ENCODE data around the gene HOXD9.

The HOXD9 gene

DNA sequence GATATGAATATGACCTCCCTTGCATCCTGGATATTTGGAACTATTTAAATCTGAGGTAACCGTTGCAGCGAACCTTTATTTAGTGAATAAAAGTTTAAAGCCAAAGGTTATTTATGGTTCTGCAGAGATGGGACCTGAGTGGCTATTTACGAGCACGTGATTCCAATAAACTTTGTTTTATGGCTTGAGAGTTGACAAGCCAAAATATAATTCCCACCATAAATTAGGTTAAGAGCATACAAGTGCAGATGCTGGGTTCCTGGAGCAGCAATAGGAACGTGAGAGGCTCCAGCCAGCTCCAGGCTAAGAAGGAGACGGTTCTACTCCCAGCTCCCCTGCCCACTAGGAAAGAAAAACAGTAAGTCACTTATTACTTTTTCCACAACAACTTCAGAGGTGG lies 23.6 kb downstream of the HOXD9 start:
- Histone ChIP-seq H3K27ac (no peak overlapping the region), H3K4me2 (no peak overlapping the region), H3K27me3 (peaks cover 61% of the 10 kb centered on the region), H3K36me3 (no peaks in the 10 kb centered on the region), H3K9ac (no peak overlapping the region), H3K9me3 (peaks cover 40% of the 10 kb centered on the region), H4K20me1 (no peaks in the 10 kb centered on the region; the same call in 1 of the 2 replicates), H3K4me1 (no peaks in the 10 kb centered on the region), H3K4me3 (no peak overlapping the region)
- no peak for TF ChIP-seq Cebpa-rat (IDR thresholded peaks at IDR 0.05)

DNA sequence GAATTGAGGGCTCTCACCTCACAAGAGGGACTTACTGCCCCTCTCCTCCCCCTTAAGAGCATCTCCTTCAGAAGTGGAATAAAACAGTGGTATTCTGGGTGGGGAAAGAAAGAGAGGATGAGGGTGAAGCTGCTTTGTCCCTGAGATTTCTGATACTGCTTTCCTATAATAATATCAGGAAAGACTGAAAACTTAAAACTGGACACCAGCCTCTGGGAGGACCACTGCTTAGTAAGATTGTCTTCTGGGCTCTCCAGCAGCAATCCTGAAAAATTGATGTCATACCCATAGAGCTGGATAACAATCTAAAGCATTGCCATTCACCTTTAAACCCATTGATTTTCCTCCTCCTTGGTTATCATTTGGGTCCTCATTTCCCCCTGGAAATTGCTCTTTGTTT lies 24.1 kb downstream of the HOXD9 start:
- no peak overlapping the region for H3K4me3 ChIP-seq
- H3K4me1 ChIP-seq: no peaks in the 10 kb centered on the region
- peaks cover 66% of the 10 kb centered on the region for H3K27me3 ChIP-seq
- no peak for TF ChIP-seq Cebpa-rat (IDR thresholded peaks at IDR 0.05)
- peaks cover 45% of the 10 kb centered on the region for H3K9me3 ChIP-seq
- H3K27ac ChIP-seq: no peak overlapping the region
- no peak overlapping the region for H3K4me2 ChIP-seq
- H3K36me3 ChIP-seq: no peaks in the 10 kb centered on the region
- H3K9ac ChIP-seq: no peak overlapping the region
- no peaks in the 10 kb centered on the region; the same call in 1 of the 2 replicates for H4K20me1 ChIP-seq

DNA sequence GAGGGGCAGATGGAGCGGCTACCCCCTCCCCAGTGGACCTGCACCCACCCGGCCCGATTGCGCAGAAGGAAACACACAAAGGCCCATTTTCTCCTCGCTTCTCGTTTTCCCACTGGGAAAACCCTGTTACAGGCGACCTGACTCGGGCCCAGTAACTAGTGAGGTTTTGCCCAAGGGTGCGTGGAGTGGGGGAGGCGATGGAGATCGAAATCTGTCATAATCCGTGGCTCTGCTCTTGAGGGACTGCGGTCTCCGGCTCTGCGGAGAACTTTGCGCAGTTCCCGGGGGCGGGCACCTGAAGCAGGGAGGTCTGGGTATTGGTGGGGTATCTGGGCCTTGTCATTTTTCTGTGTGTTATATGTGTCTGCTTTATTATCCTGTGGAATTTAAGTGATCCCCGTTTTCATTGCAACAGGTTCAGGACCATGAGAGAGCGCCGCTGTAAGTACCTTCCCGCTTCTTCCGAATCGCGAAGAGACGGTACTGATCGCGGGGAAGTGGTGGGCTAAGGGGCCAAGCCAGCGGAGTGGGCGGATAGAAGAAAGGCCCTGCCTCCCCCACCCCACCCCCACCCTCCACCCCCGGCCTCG lies 24.8 kb downstream of the HOXD9 start:
- Histone ChIP-seq H4K20me1 (no peaks in the 10 kb centered on the region; the same call in 1 of the 2 replicates), H3K27ac (no peak overlapping the region), H3K4me1 (no peaks in the 10 kb centered on the region), H3K36me3 (no peaks in the 10 kb centered on the region), H3K27me3 (peaks cover 73% of the 10 kb centered on the region), H3K4me3 (no peak overlapping the region), H3K9ac (no peak overlapping the region), H3K9me3 (peaks cover 50% of the 10 kb centered on the region), H3K4me2 (no peak overlapping the region)
- no peak for TF ChIP-seq Cebpa-rat (IDR thresholded peaks at IDR 0.05)

DNA sequence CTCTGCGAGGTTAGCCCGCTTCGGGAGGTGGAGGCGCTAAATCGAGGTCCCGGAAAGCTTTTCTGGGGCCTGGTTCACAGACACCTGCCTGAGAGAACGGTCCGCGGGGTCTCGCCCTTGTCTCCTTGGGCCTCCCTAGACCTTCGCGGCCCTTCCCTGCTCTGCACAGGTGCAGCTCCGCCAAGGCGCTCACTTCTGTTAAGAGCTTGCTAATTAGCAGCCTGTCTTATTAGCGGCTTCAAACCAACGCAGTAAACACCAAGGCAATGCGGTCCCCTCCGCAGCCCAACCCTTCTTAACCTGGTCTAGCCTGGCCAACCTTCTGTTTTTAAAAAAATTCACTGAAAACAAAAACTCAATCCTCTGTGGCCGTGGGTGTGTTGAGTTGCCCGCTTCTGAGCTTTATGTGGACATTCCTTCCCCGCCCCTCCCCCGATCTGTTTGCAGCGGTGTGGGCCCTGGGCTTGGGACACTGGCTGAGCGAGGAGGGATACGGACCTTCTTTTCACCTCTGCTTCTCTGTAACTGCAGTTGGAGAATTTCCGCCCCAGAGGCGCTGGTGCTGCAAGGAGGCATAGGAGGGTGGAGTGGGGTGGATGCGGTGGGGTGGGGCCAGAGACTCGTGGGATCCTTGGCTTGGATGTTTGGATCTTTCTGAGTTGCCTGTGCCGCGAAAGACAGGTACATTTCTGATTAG lies 25.4 kb downstream of the HOXD9 start:
- TF ChIP-seq Cebpa-rat (IDR thresholded peaks at IDR 0.05): no peak
- H3K27me3 ChIP-seq: peaks cover 79% of the 10 kb centered on the region

DNA sequence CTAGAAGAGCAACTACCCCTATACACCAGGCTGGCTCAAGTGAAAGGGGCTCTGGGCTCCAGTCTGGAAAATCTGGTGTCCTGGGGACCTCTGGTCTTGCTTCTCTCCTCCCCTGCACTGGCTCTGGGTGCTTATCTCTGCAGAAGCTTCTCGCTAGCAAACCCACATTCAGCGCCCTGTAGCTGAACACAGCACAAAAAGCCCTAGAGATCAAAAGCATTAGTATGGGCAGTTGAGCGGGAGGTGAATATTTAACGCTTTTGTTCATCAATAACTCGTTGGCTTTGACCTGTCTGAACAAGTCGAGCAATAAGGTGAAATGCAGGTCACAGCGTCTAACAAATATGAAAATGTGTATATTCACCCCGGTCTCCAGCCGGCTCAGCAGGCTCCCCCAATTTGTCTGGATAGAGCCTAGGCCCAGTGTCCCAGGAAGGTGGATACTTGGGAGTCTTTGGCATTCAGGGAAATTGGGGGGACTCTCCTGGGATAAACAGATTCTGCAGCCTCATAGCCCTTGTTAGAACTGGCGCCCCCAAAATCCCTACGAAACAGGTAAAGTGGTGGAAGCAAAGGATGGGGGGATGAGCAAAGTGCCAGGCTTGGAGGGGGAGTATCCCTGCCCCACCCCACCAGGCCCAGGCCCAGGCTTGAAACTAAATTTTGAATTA lies 26.4 kb downstream of the HOXD9 start:
- H3K36me3 ChIP-seq: no peaks in the 10 kb centered on the region
- no peak overlapping the region for H3K4me2 ChIP-seq

More for the DNA sequence above, 25.4 kb downstream of the HOXD9 start:
- H3K4me3 ChIP-seq: no peak overlapping the region
- no peaks in the 10 kb centered on the region for H3K4me1 ChIP-seq
- no peak overlapping the region for H3K27ac ChIP-seq
- no peaks in the 10 kb centered on the region; the same call in 1 of the 2 replicates for H4K20me1 ChIP-seq
- no peaks in the 10 kb centered on the region for H3K36me3 ChIP-seq
- H3K9ac ChIP-seq: no peak overlapping the region
- no peak overlapping the region for H3K4me2 ChIP-seq
- peaks cover 56% of the 10 kb centered on the region for H3K9me3 ChIP-seq

DNA sequence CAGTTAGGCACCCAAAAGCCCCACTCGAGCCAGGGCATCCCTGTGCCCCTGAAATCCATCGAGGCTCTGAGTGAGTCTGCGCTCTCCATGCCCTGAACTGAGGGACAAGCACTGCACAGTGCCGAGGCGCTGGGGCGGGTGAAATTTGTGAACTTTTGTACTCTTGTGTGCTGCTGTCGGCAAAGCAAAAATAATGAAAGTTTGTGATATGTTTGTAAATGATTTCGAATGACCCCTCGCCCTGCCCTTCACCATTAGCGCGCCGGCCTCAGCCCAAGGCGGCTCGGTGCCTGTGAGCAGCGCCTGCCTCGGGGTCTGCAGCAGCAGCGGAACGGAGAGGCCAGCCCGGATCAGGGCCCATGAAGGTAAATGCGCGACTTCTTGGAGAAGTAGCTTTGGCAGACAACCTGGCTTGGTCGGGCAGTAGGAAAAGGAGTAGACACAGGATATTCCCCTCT lies 27.0 kb downstream of the HOXD9 start:
- H3K4me2 ChIP-seq: no peak overlapping the region
- no peaks in the 10 kb centered on the region for H3K36me3 ChIP-seq
- H3K27ac ChIP-seq: no peak overlapping the region
- TF ChIP-seq Cebpa-rat (IDR thresholded peaks at IDR 0.05): no peak
- no peak overlapping the region for H3K9ac ChIP-seq
- H3K4me3 ChIP-seq: no peak overlapping the region; the same call in 1 of the 2 replicates
- H3K27me3 ChIP-seq: peaks cover 91% of the 10 kb centered on the region
- H3K9me3 ChIP-seq: peaks cover 61% of the 10 kb centered on the region
- H4K20me1 ChIP-seq: no peaks in the 10 kb centered on the region; the same call in 1 of the 2 replicates
- no peaks in the 10 kb centered on the region for H3K4me1 ChIP-seq

More for the DNA sequence above, 26.4 kb downstream of the HOXD9 start:
- Histone ChIP-seq H3K27me3 (peaks cover 85% of the 10 kb centered on the region), H4K20me1 (no peaks in the 10 kb centered on the region; the same call in 1 of the 2 replicates), H3K4me1 (no peaks in the 10 kb centered on the region), H3K4me3 (no peak overlapping the region; the same call in 1 of the 2 replicates), H3K9ac (no peak overlapping the region), H3K27ac (no peak overlapping the region), H3K9me3 (peaks cover 61% of the 10 kb centered on the region)
- no peak for TF ChIP-seq Cebpa-rat (IDR thresholded peaks at IDR 0.05)

DNA sequence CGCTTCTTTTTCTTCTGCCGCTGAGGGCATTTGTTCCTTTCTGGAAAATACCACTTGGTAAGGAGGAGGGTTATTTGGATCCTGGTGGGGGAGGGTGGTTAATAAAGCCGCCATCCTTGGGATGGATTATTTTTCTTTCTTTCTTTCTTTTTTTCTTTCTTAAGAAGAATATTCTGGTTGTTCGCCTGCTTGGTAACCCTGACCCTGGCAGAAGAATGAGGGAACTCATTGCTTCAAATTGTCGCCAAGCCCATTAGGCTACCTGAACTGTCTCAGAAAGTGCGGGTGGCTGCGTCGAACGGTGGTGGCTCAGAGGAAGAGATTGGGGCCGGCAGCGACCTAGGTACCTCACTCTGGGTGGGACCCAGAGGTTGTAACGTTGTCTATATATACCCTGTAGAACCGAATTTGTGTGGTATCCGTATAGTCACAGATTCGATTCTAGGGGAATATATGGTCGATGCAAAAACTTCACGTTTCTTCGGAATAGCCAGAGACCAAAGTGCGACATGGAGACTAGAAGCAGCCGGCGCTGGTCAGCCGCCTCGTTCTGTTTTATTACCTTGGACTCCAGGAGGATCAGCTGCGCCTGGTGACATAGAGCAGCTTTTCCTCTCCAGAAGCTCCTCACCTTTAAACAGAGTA lies 27.5 kb downstream of the HOXD9 start:
- no peaks in the 10 kb centered on the region; the same call in 1 of the 2 replicates for H4K20me1 ChIP-seq
- H3K4me3 ChIP-seq: no peak overlapping the region
- H3K36me3 ChIP-seq: no peaks in the 10 kb centered on the region
- H3K27me3 ChIP-seq: peaks cover 96% of the 10 kb centered on the region
- no peak overlapping the region for H3K9ac ChIP-seq
- H3K27ac ChIP-seq: no peak overlapping the region
- TF ChIP-seq Cebpa-rat (IDR thresholded peaks at IDR 0.05): no peak
- H3K4me2 ChIP-seq: no peak overlapping the region
- peaks cover 61% of the 10 kb centered on the region for H3K9me3 ChIP-seq
- H3K4me1 ChIP-seq: no peaks in the 10 kb centered on the region

DNA sequence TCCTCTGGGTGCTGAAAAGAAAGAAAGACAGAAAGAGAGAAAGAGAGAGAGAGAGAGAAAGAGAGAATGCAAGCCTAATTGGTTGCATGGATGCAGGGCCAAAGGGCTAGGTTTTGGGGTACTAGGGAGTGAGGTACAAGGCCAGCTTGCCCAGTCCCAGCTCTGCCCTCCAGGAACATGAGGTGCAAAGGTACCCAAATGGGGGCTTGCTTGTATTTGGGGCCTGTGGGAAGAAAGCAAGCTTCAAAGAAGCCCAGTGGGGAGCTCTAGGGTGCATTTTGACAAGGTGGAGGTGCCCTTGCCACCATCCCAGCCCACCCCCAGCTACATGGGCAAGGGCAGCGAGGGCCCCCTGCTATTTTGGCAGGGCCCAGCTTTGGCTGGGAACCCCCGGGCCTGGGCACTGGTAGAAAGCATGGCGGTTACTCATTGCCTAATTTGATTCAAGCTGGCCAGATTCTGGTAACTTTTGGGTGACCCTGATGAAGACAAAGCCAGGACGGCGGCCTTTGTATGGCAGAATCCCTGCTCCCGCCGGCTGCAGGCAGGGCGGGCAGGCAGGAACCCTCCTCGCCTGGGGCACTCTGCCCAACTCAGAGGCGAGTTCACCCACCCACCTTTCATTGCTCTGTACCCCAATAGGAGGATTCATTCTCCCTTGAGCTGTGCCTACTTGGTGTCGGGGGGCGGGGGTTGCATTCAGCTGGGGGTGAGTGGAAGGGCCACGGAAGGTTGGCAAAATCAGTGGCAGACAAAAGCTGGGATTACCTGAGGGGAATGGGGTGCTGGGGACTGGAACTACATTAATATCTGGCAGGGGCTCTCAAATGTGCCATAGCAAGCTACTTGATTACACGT lies 28.3 kb downstream of the HOXD9 start:
- H3K4me1 ChIP-seq: no peaks in the 10 kb centered on the region
- TF ChIP-seq Cebpa-rat (IDR thresholded peaks at IDR 0.05): no peak
- peaks cover 99% of the 10 kb centered on the region for H3K27me3 ChIP-seq
- H3K27ac ChIP-seq: no peak overlapping the region
- H3K36me3 ChIP-seq: no peaks in the 10 kb centered on the region
- H4K20me1 ChIP-seq: no peaks in the 10 kb centered on the region; the same call in 1 of the 2 replicates
- no peak overlapping the region for H3K4me2 ChIP-seq
- peaks cover 61% of the 10 kb centered on the region for H3K9me3 ChIP-seq
- H3K9ac ChIP-seq: no peak overlapping the region
- H3K4me3 ChIP-seq: no peak overlapping the region

All from BLaER1 (cell line).